K562 (cell line): Measurements from ENCODE around the gene ZBTB7A. TPM values are rescaled to one million over a fixed set of nuclear protein-coding genes. Genes with fewer than 3 reads are reported as not detected.

ENCODE experiments used
- BRCA1 ChIP-seq, 2 experiments: fragments of 450-650 bp in 1 of 2; sonication (generic) in 1 of 2; formaldehyde crosslinking in 1 of 2; IDR thresholded peaks; 2 replicates each; pipeline versions ENCODE4 v1.5.0 to v1.6.1; 2017 to 2020; ENCODE audit warnings: mild to moderate bottlenecking in 1 of 2, missing genetic modification reagents in 1 of 2
- CCNT2 ChIP-seq: IDR thresholded peaks from 2 replicates; pipeline ENCODE4 v1.6.1; 2011; ENCODE audit warnings: borderline replicate concordance, low read depth, mild to moderate bottlenecking, moderate library complexity, mixed read lengths, low read length; ENCODE audit not compliant: insufficient read length; ENCODE audit errors: extremely low read depth
- EP400 ChIP-seq: fragments of 450-650 bp; IDR thresholded peaks from 2 replicates; pipeline ENCODE4 v1.6.1; 2017; ENCODE audit warnings: antibody characterized with exemption, mild to moderate bottlenecking, moderate library complexity
- ERF ChIP-seq: fragments of 450-650 bp; formaldehyde crosslinking; IDR thresholded peaks from 2 replicates; pipeline ENCODE4 v1.4.0; 2020; ENCODE audit warnings: mild to moderate bottlenecking, mixed read lengths
- ETV6 ChIP-seq, 3 experiments: fragments of 150-350 bp in 1 of 3; sonication (generic) in 1 of 3; formaldehyde crosslinking in 1 of 3; IDR thresholded peaks; 2 replicates each; pipeline versions ENCODE4 v1.6.1 to v1.8.0; 2014 to 2022; ENCODE audit warnings: borderline replicate concordance in 2 of 3, low read depth in 2 of 3, antibody characterized with exemption in 1 of 3, low read length in 1 of 3, mild to moderate bottlenecking in 1 of 3, missing genetic modification reagents in 1 of 3
- FUS ChIP-seq: fragments of 200-400 bp; formaldehyde crosslinking; optimal IDR thresholded peaks from 2 replicates; pipeline ENCODE3; 2017; ENCODE audit warnings: low read depth, low read length
- GABPB1 ChIP-seq: sonication (generic); formaldehyde crosslinking; IDR thresholded peaks from 2 replicates; pipeline ENCODE4 v1.8.0; 2022; ENCODE audit warnings: mild to moderate bottlenecking, missing genetic modification reagents
- HNRNPH1 ChIP-seq: fragments of 200-400 bp; formaldehyde crosslinking; optimal IDR thresholded peaks from 2 replicates; pipeline ENCODE3; 2017; ENCODE audit warnings: low read depth, mild to moderate bottlenecking, low read length, moderate library complexity
- HNRNPL ChIP-seq: fragments of 200-400 bp; formaldehyde crosslinking; IDR thresholded peaks from 2 replicates; pipeline ENCODE4 v1.6.1; 2017; ENCODE audit warnings: low read depth, mild to moderate bottlenecking, low read length
- L3MBTL2 ChIP-seq: fragments of 450-650 bp; IDR thresholded peaks from 2 replicates; pipeline ENCODE4 v1.6.1; 2016; ENCODE audit warnings: mild to moderate bottlenecking, moderate library complexity
- MYC ChIP-seq, 2 experiments: fragments of 250-450 bp in 1 of 2; sonication (Bioruptor Pico) in 1 of 2; IDR thresholded peaks; 2 replicates each; pipeline versions ENCODE4 v1.5.1 to v1.6.1; 2012 to 2021; ENCODE audit warnings: low read depth in 2 of 2, borderline replicate concordance in 1 of 2, improper control_type of control experiment in 1 of 2, low read length in 1 of 2, mild to moderate bottlenecking in 1 of 2, moderate library complexity in 1 of 2
- POLR2A ChIP-seq: fragments of 450-650 bp; conservative IDR thresholded peaks from 2 replicates; pipeline ENCODE4 v1.6.1; 2016
- RBBP5 ChIP-seq: fragments of 200-600 bp; sonication (generic); IDR thresholded peaks from 2 replicates; pipeline ENCODE4 v1.6.1; 2012; ENCODE audit warnings: borderline replicate concordance, mild to moderate bottlenecking, low read length, control low read depth, inconsistent platforms; ENCODE audit not compliant: insufficient read depth, poor library complexity, severe bottlenecking
- SIN3A ChIP-seq, 2 experiments: fragments of 150-350 bp in 1 of 2; IDR thresholded peaks; 2 replicates each; pipeline ENCODE4 v1.6.1; 2011 to 2016; ENCODE audit warnings: borderline replicate concordance in 2 of 2, low read depth in 2 of 2, low read length in 2 of 2, mild to moderate bottlenecking in 2 of 2, moderate library complexity in 2 of 2; ENCODE audit not compliant: control insufficient read depth in 1 of 2
- SPI1 ChIP-seq: IDR thresholded peaks from 2 replicates; pipeline ENCODE4 v1.6.1; 2011; ENCODE audit warnings: low read depth, low read length, control low read depth, borderline replicate concordance
- TEAD1 ChIP-seq, 2 experiments: fragments of 450-650 bp in 1 of 2; sonication (generic) in 1 of 2; formaldehyde crosslinking; IDR thresholded peaks; 2 replicates each; pipeline versions ENCODE4 v1.4.0 to v1.8.0; 2020 to 2022; ENCODE audit warnings: mild to moderate bottlenecking in 2 of 2, missing genetic modification reagents in 1 of 2
- ZNF239 ChIP-seq: fragments of 250-450 bp; sonication (Bioruptor Pico); IDR thresholded peaks from 2 replicates; pipeline ENCODE4 v1.4.0; 2020; ENCODE audit warnings: mild to moderate bottlenecking
- ZNF76 ChIP-seq: fragments of 250-450 bp; sonication (Bioruptor Pico); IDR thresholded peaks from 2 replicates; pipeline ENCODE4 v1.4.0; 2020; ENCODE audit warnings: mild to moderate bottlenecking, moderate library complexity, borderline replicate concordance
- polyA plus RNA-seq, 8 experiments: library from polyadenylated mRNA; depleted of rRNA in 4 of 8; stranded (reverse) in 5 of 8; unstranded in 3 of 8; fragments of >200 nt; fragmentation: Nextera tagmentation in 2 of 8; fragmentation: Illumina TruSeq in 1 of 8; extraction: Ambion mirVana in 2 of 8; extraction: Trizol in 1 of 8; gene quantifications; 2 replicates each; pipeline versions ENCODE4 v1.2.1 to v1.2.3, GENCODE V29; 2011 to 2014; ENCODE audit warnings: inconsistent platforms in 1 of 8, missing spikeins in 1 of 8
- total RNA-seq, 7 experiments: library from RNA; depleted of rRNA in 6 of 7; stranded (reverse); fragments of >200 nt in 6 of 7; fragmentation: Illumina TruSeq in 2 of 7; extraction: Trizol in 2 of 7; gene quantifications; 2 replicates each; pipeline versions ENCODE4 v1.2.1 to v1.2.3, GENCODE V29; 2011 to 2021; ENCODE audit warnings: low replicate concordance in 1 of 7
- TF ChIP-seq, protein P1 (sequence below): fragments of 250-450 bp; sonication (Bioruptor Pico); IDR thresholded peaks from 2 replicates; pipeline ENCODE4 v1.8.0; 2022; ENCODE audit warnings: inconsistent platforms
- TF ChIP-seq, protein P2 (sequence below), 3 experiments: fragments of 200-800 bp in 1 of 3; sonication (Bioruptor generic) in 1 of 3; sonication (generic) in 1 of 3; formaldehyde crosslinking in 1 of 3; IDR thresholded peaks; 2 replicates each; pipeline versions ENCODE4 v1.6.1 to v1.8.0; 2016 to 2022; ENCODE audit warnings: mild to moderate bottlenecking in 2 of 3, missing compliant biosample characterization in 2 of 3, missing genetic modification characterization in 2 of 3, missing genetic modification reagents in 1 of 3
- TF ChIP-seq, protein P3 (sequence below): fragments of 250-450 bp; sonication (Bioruptor Pico); IDR thresholded peaks from 2 replicates; pipeline ENCODE4 v1.8.0; 2021; ENCODE audit warnings: mild to moderate bottlenecking, moderate library complexity

The ZBTB7A gene
- total and polyA plus RNA-seq, 9 of the 15 experiments (the other 6 are each of a cell fraction or from before 2014, with no cell fraction given) = 0.11 to 34.0 (median 4.6) TPM

- TF ChIP-seq, protein P1, sequence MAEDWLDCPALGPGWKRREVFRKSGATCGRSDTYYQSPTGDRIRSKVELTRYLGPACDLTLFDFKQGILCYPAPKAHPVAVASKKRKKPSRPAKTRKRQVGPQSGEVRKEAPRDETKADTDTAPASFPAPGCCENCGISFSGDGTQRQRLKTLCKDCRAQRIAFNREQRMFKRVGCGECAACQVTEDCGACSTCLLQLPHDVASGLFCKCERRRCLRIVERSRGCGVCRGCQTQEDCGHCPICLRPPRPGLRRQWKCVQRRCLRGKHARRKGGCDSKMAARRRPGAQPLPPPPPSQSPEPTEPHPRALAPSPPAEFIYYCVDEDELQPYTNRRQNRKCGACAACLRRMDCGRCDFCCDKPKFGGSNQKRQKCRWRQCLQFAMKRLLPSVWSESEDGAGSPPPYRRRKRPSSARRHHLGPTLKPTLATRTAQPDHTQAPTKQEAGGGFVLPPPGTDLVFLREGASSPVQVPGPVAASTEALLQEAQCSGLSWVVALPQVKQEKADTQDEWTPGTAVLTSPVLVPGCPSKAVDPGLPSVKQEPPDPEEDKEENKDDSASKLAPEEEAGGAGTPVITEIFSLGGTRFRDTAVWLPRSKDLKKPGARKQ (CRISPR knock-in tag) = no peak
- TF ChIP-seq L3MBTL2 (peak; percentile 79), GABPB1 (CRISPR knock-in tag) (peak; percentile 43; the same call in 1 of the 2 replicates), RBBP5 (peak; percentile 59), ERF (CRISPR knock-in tag) (no peak), MYC (IDR thresholded peaks at IDR 0.05; ENCODE audit: low read depth, low read length) (peak; percentile 82; the same call in 1 of the 2 replicates), MYC (CRISPR knock-in tag; IDR thresholded peaks at IDR 0.05; ENCODE audit: borderline replicate concordance, low read depth) (no peak), HNRNPL (peak; percentile 82), SPI1 (peak; percentile 1; the same call in 1 of the 2 replicates), CCNT2 (peak; percentile 34), EP400 (peak; percentile 60; the same call in 1 of the 2 replicates), BRCA1 (IDR thresholded peaks at IDR 0.05) (no peak), BRCA1 (CRISPR knock-in tag; IDR thresholded peaks at IDR 0.05) (no peak), ETV6 (IDR thresholded peaks at IDR 0.05; ENCODE audit: borderline replicate concordance in 1 of 2, low read depth in 2 of 2, low read length in 1 of 2) (no peak), ETV6 (CRISPR knock-in tag; IDR thresholded peaks at IDR 0.05; ENCODE audit: borderline replicate concordance) (peak; percentile 49; the same call in 1 of the 2 replicates), TEAD1 (CRISPR knock-in tag; IDR thresholded peaks at IDR 0.05) (0 out of 4 replicates have a peak, but pooled peaks of 1 of the 2 experiments have one; percentile 30), ZNF76 (CRISPR knock-in tag) (no peak), FUS (peak; percentile 15), HNRNPH1 (no peak), POLR2A (peak; percentile 31; the same call in 1 of the 2 replicates), SIN3A (IDR thresholded peaks at IDR 0.05; ENCODE audit: borderline replicate concordance in 2 of 2, control insufficient read depth in 1 of 2, low read depth in 2 of 2, low read length in 2 of 2) (peak in 1 of 2 experiments; percentile 41; a peak in 1 of 4 replicates), ZNF239 (CRISPR knock-in tag) (no peak)
- TF ChIP-seq, protein P2, sequence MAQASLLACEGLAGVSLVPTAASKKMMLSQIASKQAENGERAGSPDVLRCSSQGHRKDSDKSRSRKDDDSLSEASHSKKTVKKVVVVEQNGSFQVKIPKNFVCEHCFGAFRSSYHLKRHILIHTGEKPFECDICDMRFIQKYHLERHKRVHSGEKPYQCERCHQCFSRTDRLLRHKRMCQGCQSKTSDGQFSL (CRISPR knock-in tag; IDR thresholded peaks at IDR 0.05) = peak; percentile 80
- TF ChIP-seq, protein P2 (tag; IDR thresholded peaks at IDR 0.05) = no peak
- TF ChIP-seq, protein P3, sequence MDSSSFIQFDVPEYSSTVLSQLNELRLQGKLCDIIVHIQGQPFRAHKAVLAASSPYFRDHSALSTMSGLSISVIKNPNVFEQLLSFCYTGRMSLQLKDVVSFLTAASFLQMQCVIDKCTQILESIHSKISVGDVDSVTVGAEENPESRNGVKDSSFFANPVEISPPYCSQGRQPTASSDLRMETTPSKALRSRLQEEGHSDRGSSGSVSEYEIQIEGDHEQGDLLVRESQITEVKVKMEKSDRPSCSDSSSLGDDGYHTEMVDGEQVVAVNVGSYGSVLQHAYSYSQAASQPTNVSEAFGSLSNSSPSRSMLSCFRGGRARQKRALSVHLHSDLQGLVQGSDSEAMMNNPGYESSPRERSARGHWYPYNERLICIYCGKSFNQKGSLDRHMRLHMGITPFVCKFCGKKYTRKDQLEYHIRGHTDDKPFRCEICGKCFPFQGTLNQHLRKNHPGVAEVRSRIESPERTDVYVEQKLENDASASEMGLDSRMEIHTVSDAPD (CRISPR knock-in tag) = no peak
- TF ChIP-seq, all 486 proteins: peak for 51
These were observed 2.0 kb downstream of the ZBTB7A start (continued) for GRCh38 chr19:4064496-4065260.
